Cardiac muscle cell (in vitro differentiated cells and primary cell): ENCODE measurements around the gene HS2ST1. TPM values are rescaled to one million over a fixed set of nuclear protein-coding genes. Genes with fewer than 3 reads are reported as not detected.
"Not testable (repeated sequence)": the region's sequence is repeated elsewhere in the genome, so short reads cannot be mapped to it uniquely, and the experiment has no call there.

Experiments
- DNase-seq, 2 donors: peaks; one replicate each; pipeline versions ENCODE4 v3.0.0 to v3.0.0-alpha.2; 2010 to 2017; ENCODE audit warnings: low read depth in 1 of 2, low spot score in 1 of 2
- H3K27ac ChIP-seq: fragments of 200-600 bp; sonication (generic); 2 replicates; pipeline ENCODE4 v1.5.1; 2016
- H3K27me3 ChIP-seq: fragments of 200-600 bp; sonication (generic); 2 replicates; pipeline ENCODE4 v1.6.0; 2016; ENCODE audit warnings: control low read depth
- H3K36me3 ChIP-seq: fragments of 200-600 bp; sonication (generic); 2 replicates; pipeline ENCODE4 v1.5.1; 2016; ENCODE audit warnings: control low read depth
- H3K4me1 ChIP-seq: fragments of 200-600 bp; sonication (generic); 2 replicates; pipeline ENCODE4 v1.8.1; 2017; ENCODE audit warnings: low read depth, mild to moderate bottlenecking, mixed run types
- H3K4me3 ChIP-seq: fragments of 200-600 bp; sonication (generic); 2 replicates; pipeline ENCODE4 v1.5.1; 2016; ENCODE audit warnings: mild to moderate bottlenecking
- H3K9me3 ChIP-seq: fragments of 200-600 bp; sonication (generic); 2 replicates; pipeline ENCODE4 v1.5.1; 2017; ENCODE audit warnings: low read depth, mild to moderate bottlenecking, control low read depth
- CTCF ChIP-seq: IDR thresholded peaks from 2 replicates; pipeline ENCODE4 v1.5.1; 2012; ENCODE audit warnings: low read depth, mild to moderate bottlenecking, low read length
- polyA plus RNA-seq: library from polyadenylated mRNA; unstranded; fragments of >200 nt; fragmentation: Nextera tagmentation; extraction: Ambion mirVana; gene quantifications from 2 replicates; pipeline ENCODE4 v1.2.1, GENCODE V29; 2016
- total RNA-seq: library from RNA; depleted of rRNA; stranded (reverse); fragments of >200 nt; gene quantifications from 2 replicates; pipeline ENCODE4 v1.2.3, GENCODE V29; 2016

HS2ST1 gene
- total and polyA plus RNA-seq, 2 experiments from 2014 or later = 13.9 to 19.0 TPM

GRCh38 chr1:86981482-86982213 is 67.2 kb downstream of the HS2ST1 start:
- Histone ChIP-seq H3K9me3 (no peaks in the 10 kb centered on the region), H3K4me1 (no peaks in the 10 kb centered on the region), H3K27ac (no peak overlapping the region), H3K36me3 (no peaks in the 10 kb centered on the region), H3K27me3 (no peaks in the 10 kb centered on the region), H3K4me3 (no peak overlapping the region)
- no peak for TF ChIP-seq CTCF
- DNase-seq = no peak

GRCh38 chr1:86983677-86984076 is 69.2 kb downstream of the HS2ST1 start:
- not testable (repeated sequence) for H3K4me3 ChIP-seq, H3K27me3 ChIP-seq, H3K27ac ChIP-seq, H3K36me3 ChIP-seq, H3K9me3 ChIP-seq, DNase-seq, H3K4me1 ChIP-seq

GRCh38 chr1:86987446-86987845 is 73.0 kb downstream of the HS2ST1 start:
- H3K4me1 ChIP-seq = no peaks in the 10 kb centered on the region
- no peak for DNase-seq
- TF ChIP-seq CTCF = no peak
- no peaks in the 10 kb centered on the region for H3K27me3 ChIP-seq
- H3K36me3 ChIP-seq = no peaks in the 10 kb centered on the region
- no peak overlapping the region for H3K4me3 ChIP-seq
- H3K27ac ChIP-seq = no peak overlapping the region
- no peaks in the 10 kb centered on the region for H3K9me3 ChIP-seq

- Histone ChIP-seq H3K36me3 (no peaks in the 10 kb centered on the region), H3K9me3 (no peaks in the 10 kb centered on the region), H3K4me3 (no peak overlapping the region), H3K27me3 (no peaks in the 10 kb centered on the region), H3K4me1 (peaks cover 10% of the 10 kb centered on the region), H3K27ac (no peak overlapping the region)
- no peak for DNase-seq
- no peak for TF ChIP-seq CTCF
Observed at GRCh38 chr1:86988835-86989234, 74.4 kb downstream of the HS2ST1 start.

- not testable (repeated sequence) for DNase-seq, H3K27ac ChIP-seq, H3K4me3 ChIP-seq, H3K27me3 ChIP-seq, H3K36me3 ChIP-seq, H3K9me3 ChIP-seq
- peaks cover 17% of the 10 kb centered on the region for H3K4me1 ChIP-seq
Observed at GRCh38 chr1:86989690-86990089, 75.3 kb downstream of the HS2ST1 start.

GRCh38 chr1:86990826-86991225 is 76.4 kb downstream of the HS2ST1 start:
- Histone ChIP-seq H3K27ac (no peak overlapping the region), H3K27me3 (no peaks in the 10 kb centered on the region), H3K4me3 (no peak overlapping the region), H3K4me1 (peaks cover 26% of the 10 kb centered on the region), H3K9me3 (no peaks in the 10 kb centered on the region), H3K36me3 (no peaks in the 10 kb centered on the region)
- DNase-seq = no peak
- TF ChIP-seq CTCF = no peak
